ENCODE results near the gene STAB1. TPM values are rescaled to one million over a fixed set of nuclear protein-coding genes. Genes with fewer than 3 reads are reported as not detected.

Gene STAB1
- polyA plus RNA-seq, 3 donors from 2014 or later, result 0.10 TPM; not detected in 2

GRCh38 chr3:52454938-52455282 lies 40.2 kb upstream of the STAB1 start:
- peaks cover 0 to 11% (median 9%) of the 10 kb centered on the region in 3 donors for H3K36me3 Mint-ChIP-seq
- peak overlapping the region; percentile 91 to 97 (median 95) for H3K27ac Mint-ChIP-seq
- H3K4me3 Mint-ChIP-seq, result peak overlapping the region; percentile 90 to 93 (median 91)
- peaks cover 0 to 2% (median 0%) of the 10 kb centered on the region in 6 donors for H3K9me3 Mint-ChIP-seq
- peaks cover 0 to 8% (median 1%) of the 10 kb centered on the region in 3 donors for H3K27me3 Mint-ChIP-seq (ENCODE audit: low read depth in 3 of 3)
- peaks cover 52 to 54% of the 10 kb centered on the region in 2 donors for H3K4me1 Mint-ChIP-seq
- DNase-seq, result no peak

DNA sequence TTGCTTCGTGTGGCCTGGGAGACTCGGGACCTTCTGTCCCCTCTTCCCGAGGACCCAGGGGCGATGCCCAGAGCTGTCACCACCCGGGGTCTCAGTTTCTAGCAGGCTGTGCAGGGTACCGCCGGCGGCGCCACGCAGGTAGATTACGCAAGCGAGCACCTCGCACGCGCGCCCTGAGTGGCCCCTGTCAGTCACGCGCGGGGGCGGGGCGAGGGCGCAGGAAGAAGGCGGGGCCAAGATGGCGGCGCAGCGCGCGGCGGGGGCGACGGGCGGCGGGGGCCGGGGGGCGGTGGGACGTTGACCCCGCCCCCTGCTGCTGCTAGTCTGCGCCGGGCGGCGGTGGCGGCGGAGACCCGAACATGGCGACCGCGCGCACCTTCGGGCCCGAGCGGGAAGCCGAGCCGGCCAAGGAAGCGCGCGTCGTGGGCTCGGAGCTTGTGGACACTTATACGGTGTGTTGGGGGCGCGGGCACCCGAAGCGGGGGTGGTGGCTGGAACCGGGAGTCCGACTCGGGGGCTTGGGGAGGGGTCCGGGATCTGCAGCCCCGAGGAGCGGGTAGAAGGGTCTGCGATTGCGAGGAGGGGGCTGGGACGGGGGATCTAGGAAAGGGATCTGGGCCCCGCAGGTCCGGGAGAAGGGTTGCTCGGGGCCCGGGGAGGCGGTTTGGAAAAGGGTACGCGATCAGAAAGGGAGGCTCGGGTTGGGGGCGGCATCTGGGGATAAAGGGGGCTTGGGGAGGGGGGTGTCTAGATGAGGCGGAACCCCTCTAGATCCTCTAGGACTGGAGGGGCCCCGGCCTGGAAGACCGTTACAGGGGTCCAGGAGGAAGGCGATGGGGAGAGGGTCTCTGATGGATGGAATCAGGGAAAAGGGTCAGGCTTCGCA lies 39.6 kb upstream of the STAB1 start, which contains the start of gene NISCH:
Gene NISCH, plus strand, starts transcription at position 322 of the 886 bp plus-strand sequence. Its CDS starts 38 bp downstream, at position 360.
- DNase-seq, result peak; percentile 93 to 96 (median 95)
- peaks cover 0 to 12% (median 11%) of the 10 kb centered on the region in 3 donors for H3K36me3 Mint-ChIP-seq
- H3K9me3 Mint-ChIP-seq, result peaks cover 0 to 2% (median 0%) of the 10 kb centered on the region in 6 donors
- peak within 1 kb of the TSS; percentile 90 to 93 (median 91) for H3K4me3 Mint-ChIP-seq
- H3K4me1 Mint-ChIP-seq, result peaks cover 54% of the 10 kb centered on the region in 2 donors
- peak within 1 kb of the TSS; percentile 91 to 97 (median 95) for H3K27ac Mint-ChIP-seq
- H3K27me3 Mint-ChIP-seq (ENCODE audit: low read depth in 3 of 3), result peaks cover 0 to 8% (median 1%) of the 10 kb centered on the region in 3 donors

- Mint-ChIP-seq H3K27me3 (ENCODE audit: low read depth in 3 of 3) (peaks cover 0 to 8% (median 1%) of the 10 kb centered on the region in 3 donors), H3K4me3 (peak overlapping the region; percentile 90 to 93 (median 91)), H3K4me1 (peaks cover 54 to 55% of the 10 kb centered on the region in 2 donors), H3K27ac (peak overlapping the region; percentile 79 to 97 (median 94)), H3K36me3 (peaks cover 0 to 12% (median 11%) of the 10 kb centered on the region in 3 donors), H3K9me3 (peaks cover 0 to 2% (median 0%) of the 10 kb centered on the region in 6 donors)
- DNase-seq, result no peak
Measured at GRCh38 chr3:52456169-52456799, 38.9 kb upstream of the STAB1 start.

DNA sequence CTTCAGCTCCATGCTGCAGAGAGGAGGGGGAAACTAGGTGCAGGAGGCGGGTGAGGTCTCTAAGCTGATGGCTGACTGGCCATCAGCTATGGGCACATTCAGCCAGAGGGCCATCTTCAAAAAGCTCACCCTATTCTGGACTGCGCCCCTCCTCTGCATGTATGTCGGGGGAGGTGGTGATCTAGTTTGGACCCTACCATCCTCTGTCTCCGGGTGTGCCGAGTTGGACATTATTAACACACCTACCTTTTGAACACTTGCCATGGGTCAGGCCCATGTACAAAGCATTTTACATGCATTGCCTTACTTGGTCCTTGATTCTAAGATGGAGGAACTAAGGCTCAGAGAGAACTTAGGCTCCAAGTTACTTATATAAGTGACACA lies 38.3 kb upstream of the STAB1 start:
- Mint-ChIP-seq H3K4me3 (peak overlapping the region; percentile 62 to 93 (median 91)), H3K27me3 (ENCODE audit: low read depth in 3 of 3) (peaks cover 0 to 8% (median 1%) of the 10 kb centered on the region in 3 donors), H3K27ac (peak overlapping the region; percentile 79 to 97 (median 94)), H3K9me3 (peaks cover 0 to 2% (median 0%) of the 10 kb centered on the region in 6 donors), H3K4me1 (peaks cover 54 to 55% of the 10 kb centered on the region in 2 donors), H3K36me3 (peaks cover 0 to 12% (median 11%) of the 10 kb centered on the region in 3 donors)
- no peak for DNase-seq

DNA sequence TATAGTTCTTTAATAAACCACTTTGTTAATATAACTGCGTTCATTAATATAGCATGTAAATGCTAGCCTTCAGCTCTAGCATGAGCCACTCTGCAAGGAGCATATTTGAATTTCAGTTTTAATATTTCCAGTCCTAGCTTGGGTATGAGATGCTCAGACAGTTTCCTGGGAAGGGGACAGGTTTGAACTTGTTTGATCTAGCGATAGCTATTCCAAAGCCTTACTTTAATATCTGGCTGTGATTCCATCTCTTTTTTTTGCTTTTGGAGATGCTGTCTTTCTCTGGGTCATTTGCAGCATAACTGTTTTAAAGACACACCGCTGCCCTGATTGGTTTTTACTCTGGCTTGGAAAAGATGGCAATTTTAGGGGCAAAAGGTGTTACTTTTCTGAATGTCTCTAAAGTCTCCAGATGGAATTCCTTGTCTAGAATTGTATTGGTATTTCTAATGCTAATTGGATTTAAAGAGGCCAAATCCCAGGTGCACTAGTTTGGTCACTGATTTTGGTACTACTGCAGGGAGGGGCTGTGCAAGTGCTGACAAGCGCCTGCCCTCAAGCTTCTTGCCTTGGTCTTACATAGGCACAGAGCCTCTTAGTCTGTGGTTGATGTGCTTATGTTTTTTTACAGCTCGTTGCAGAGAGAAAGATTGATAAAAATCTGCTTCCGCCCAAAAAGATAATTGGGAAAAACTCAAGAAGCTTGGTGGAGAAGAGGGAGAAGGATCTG lies 36.9 kb upstream of the STAB1 start:
- peaks cover 0 to 6% (median 1%) of the 10 kb centered on the region in 3 donors for H3K27me3 Mint-ChIP-seq (ENCODE audit: low read depth in 3 of 3)
- peaks cover 0 to 20% (median 11%) of the 10 kb centered on the region in 3 donors for H3K36me3 Mint-ChIP-seq
- peaks cover 60% of the 10 kb centered on the region in 2 donors for H3K4me1 Mint-ChIP-seq
- DNase-seq, result no peak
- peak overlapping the region; percentile 22 to 61 (median 53) for H3K4me3 Mint-ChIP-seq
- peak overlapping the region; percentile 79 to 97 (median 94) for H3K27ac Mint-ChIP-seq
- H3K9me3 Mint-ChIP-seq, result peaks cover 0 to 2% (median 0%) of the 10 kb centered on the region in 6 donors

DNA sequence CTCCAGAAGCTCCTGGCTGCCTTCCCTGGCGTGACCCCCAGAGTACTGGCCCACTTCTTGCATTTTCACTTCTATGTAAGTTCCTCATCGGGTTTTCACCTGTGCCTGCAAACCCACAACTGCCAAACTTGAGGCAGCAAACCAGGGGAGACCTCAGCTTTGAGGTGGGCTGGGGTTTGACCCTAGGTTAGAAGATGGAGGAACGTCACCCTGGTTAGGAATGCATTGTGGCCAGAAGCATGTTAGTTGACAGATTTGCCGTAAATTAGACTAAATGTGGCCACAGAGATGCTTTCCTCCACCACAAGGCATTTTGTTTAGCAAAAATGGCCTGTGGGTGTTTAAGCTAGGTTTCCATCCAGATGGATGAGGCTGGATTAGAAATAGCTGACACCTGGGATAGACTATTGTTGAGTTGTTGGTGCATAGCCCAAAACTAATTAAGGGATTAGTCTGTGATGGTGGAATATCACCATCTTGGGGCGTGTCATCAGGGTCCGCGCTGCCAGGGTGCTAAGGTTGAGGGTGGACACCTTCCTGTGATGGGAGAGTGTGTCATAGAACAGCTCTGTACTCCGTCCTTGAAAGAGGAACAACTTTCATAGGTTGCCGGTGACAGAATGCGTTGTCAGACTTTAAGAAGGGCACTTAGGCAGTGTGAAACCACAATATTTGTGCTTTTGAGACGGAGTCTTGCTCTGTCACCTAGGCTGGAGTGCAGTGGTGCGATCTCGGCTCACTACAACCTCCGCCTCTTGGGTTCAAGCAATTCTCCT lies 36.2 kb upstream of the STAB1 start:
- Mint-ChIP-seq H3K4me1 (peaks cover 61 to 62% of the 10 kb centered on the region in 2 donors), H3K36me3 (peaks cover 0 to 22% (median 11%) of the 10 kb centered on the region in 3 donors), H3K4me3 (peak overlapping the region; percentile 53 to 75 (median 61)), H3K9me3 (peaks cover 0 to 2% (median 0%) of the 10 kb centered on the region in 6 donors), H3K27me3 (ENCODE audit: low read depth in 3 of 3) (peaks cover 1 to 9% (median 3%) of the 10 kb centered on the region in 3 donors), H3K27ac (peak overlapping the region; percentile 79 to 97 (median 94))
- DNase-seq, result peak; percentile 62 to 68 (median 66)

DNA sequence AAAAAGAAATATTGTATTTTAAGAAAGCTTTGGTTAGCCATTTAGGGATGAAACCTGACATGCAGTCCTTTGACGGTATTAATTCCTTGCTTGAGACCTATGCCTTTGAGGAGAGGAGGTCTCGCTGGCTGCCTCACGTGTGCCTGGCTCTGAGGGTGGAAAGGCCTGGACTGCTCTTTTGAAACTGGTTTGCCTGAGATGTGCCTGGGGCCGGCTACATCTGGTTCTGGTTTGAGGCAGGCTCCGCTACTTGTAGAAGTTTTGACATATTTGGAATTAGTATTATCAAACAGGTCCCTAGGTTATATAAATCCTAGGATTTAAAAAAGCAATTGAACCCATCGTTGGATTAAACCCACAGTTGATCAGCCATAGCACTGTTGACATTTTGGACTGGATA lies 33.3 kb upstream of the STAB1 start:
- Mint-ChIP-seq H3K36me3 (peaks cover 0 to 27% (median 11%) of the 10 kb centered on the region in 3 donors), H3K4me3 (no peak overlapping the region), H3K9me3 (no peaks in the 10 kb centered on the region), H3K27ac (peak overlapping the region in 1 of 6 donors; percentile 42), H3K4me1 (peaks cover 45% of the 10 kb centered on the region in 2 donors), H3K27me3 (ENCODE audit: low read depth in 3 of 3) (peaks cover 0 to 7% (median 3%) of the 10 kb centered on the region in 3 donors)
- no peak for DNase-seq

- Mint-ChIP-seq H3K4me3 (peak overlapping the region in 3 of 5 donors; percentile 21 to 38 (median 29)), H3K36me3 (peaks cover 0 to 24% (median 8%) of the 10 kb centered on the region in 3 donors), H3K27me3 (ENCODE audit: low read depth in 3 of 3) (peaks cover 0 to 7% (median 3%) of the 10 kb centered on the region in 3 donors), H3K4me1 (peaks cover 29 to 34% of the 10 kb centered on the region in 2 donors), H3K27ac (peak overlapping the region; percentile 7 to 74 (median 52)), H3K9me3 (no peaks in the 10 kb centered on the region)
- peak; percentile 28 to 51 (median 45) for DNase-seq
Measured at GRCh38 chr3:52463416-52463815, 31.7 kb upstream of the STAB1 start.

DNA sequence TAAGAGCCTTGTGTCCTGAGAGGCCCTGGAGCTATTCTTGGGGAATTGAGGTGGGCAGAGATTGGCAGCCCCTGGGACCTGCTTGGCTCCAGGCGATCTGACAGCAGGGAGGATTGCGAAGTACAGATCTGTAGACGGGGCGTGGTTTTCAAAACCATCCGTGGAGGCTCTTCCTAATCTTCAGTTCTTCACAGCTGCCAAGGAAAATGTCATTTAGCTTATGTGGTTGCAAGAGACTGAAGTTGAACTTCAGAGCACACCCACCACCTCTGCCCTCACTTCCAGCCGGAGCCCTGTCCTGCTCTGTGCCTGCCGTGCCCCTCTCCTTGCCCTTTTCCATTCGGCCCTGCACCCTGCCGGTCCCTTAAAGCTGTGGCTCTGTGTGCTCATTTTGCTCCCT lies 26.8 kb upstream of the STAB1 start:
- H3K27ac Mint-ChIP-seq, result peak overlapping the region in 1 of 6 donors; percentile 40
- peaks cover 0 to 9% (median 0%) of the 10 kb centered on the region in 3 donors for H3K36me3 Mint-ChIP-seq
- H3K27me3 Mint-ChIP-seq (ENCODE audit: low read depth in 3 of 3), result peaks cover 0 to 5% (median 2%) of the 10 kb centered on the region in 3 donors
- H3K9me3 Mint-ChIP-seq, result no peaks in the 10 kb centered on the region
- H3K4me1 Mint-ChIP-seq, result peaks cover 10 to 21% of the 10 kb centered on the region in 2 donors
- DNase-seq, result no peak
- H3K4me3 Mint-ChIP-seq, result no peak overlapping the region

DNA sequence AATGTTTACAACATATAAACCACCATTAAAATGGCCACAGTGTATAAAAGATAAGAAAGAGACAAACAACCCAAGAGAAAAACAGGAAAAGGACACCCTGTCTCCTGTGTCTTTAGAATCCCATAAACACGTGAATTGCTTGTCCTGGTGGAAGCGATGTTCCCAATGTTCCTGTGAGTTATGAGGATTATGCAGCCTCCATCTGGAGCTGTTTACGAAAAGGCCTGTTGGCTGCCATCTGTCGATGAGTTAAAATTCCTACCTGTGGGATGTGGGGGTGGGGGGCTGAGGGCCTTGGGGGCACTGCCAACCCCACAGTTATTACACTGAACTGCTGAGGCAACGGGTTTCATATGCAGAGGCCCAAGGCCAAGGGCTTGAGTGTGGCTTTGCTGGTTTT lies 26.1 kb upstream of the STAB1 start:
- no peak for DNase-seq
- peaks cover 0 to 3% (median 0%) of the 10 kb centered on the region in 3 donors for H3K27me3 Mint-ChIP-seq (ENCODE audit: low read depth in 3 of 3)
- H3K4me3 Mint-ChIP-seq, result no peak overlapping the region
- no peaks in the 10 kb centered on the region for H3K9me3 Mint-ChIP-seq
- no peak overlapping the region for H3K27ac Mint-ChIP-seq
- peaks cover 0 to 10% (median 0%) of the 10 kb centered on the region in 3 donors for H3K36me3 Mint-ChIP-seq
- peaks cover 6 to 17% of the 10 kb centered on the region in 2 donors for H3K4me1 Mint-ChIP-seq

- peaks cover 0 to 3% (median 0%) of the 10 kb centered on the region in 3 donors for H3K27me3 Mint-ChIP-seq (ENCODE audit: low read depth in 3 of 3)
- H3K27ac Mint-ChIP-seq, result peak overlapping the region in 1 of 6 donors; percentile 42
- DNase-seq, result no peak
- no peaks in the 10 kb centered on the region for H3K9me3 Mint-ChIP-seq
- H3K36me3 Mint-ChIP-seq, result peaks cover 0 to 8% (median 4%) of the 10 kb centered on the region in 3 donors
- H3K4me3 Mint-ChIP-seq, result no peak overlapping the region
- peaks cover 4 to 11% of the 10 kb centered on the region in 2 donors for H3K4me1 Mint-ChIP-seq
Measured at GRCh38 chr3:52470920-52471319, 24.2 kb upstream of the STAB1 start.

All from immature natural killer cell (primary cell).